H1 (cell line): ENCODE measurements around the gene NWD2. TPM values are rescaled to one million over a fixed set of nuclear protein-coding genes. Genes with fewer than 3 reads are reported as not detected.

Experiments
- CTCF ChIA-PET: fragments of 300-600 bp; sonication (Branson Sonifier 250); formaldehyde crosslinking; loops from one replicate; lab custom pipeline; 2021; ENCODE audit not compliant: partially characterized antibody; lab: Charles Lee
- POLR2A ChIA-PET: fragments of 300-600 bp; sonication (Branson Sonifier 250); formaldehyde crosslinking; loops from one replicate; lab custom pipeline; 2021; ENCODE audit warnings: inconsistent platforms; ENCODE audit not compliant: partially characterized antibody; lab: Charles Lee
- DNase-seq, 2 experiments: peaks; one replicate each; pipeline versions ENCODE4 v3.0.0 to v3.0.0-alpha.2; 2010 to 2022; ENCODE audit warnings: low spot score in 2 of 2, low read depth in 1 of 2, mixed read lengths in 1 of 2
- FAIRE-seq: peaks from 2 replicates; lab custom pipeline; 2011; peaks lifted over from hg19 to GRCh38; lab: Jason Lieb, UNC
- H2AFZ ChIP-seq: 2 replicates; pipeline ENCODE4 v1.8.1; 2012; ENCODE audit warnings: low read length, inconsistent platforms
- H2AK5ac ChIP-seq: 2 replicates; pipeline ENCODE4 v1.6.1; 2013; ENCODE audit warnings: low read depth, low read length
- H2BK120ac ChIP-seq: replicated peaks from 2 replicates; pipeline ENCODE3; 2013; ENCODE audit warnings: low read depth, low read length, inconsistent platforms
- H2BK12ac ChIP-seq: 2 replicates; pipeline ENCODE4 v1.6.1; 2013; ENCODE audit warnings: low read depth, low read length
- H2BK15ac ChIP-seq: 2 replicates; pipeline ENCODE4 v1.6.1; 2013; ENCODE audit warnings: low read length
- H2BK20ac ChIP-seq: 2 replicates; pipeline ENCODE4 v1.6.1; 2013; ENCODE audit warnings: low read length
- H2BK5ac ChIP-seq: 2 replicates; pipeline ENCODE4 v1.6.1; 2013; ENCODE audit warnings: low read depth, low read length
- H3K14ac ChIP-seq: 2 replicates; pipeline ENCODE4 v1.6.1; 2013; ENCODE audit warnings: inconsistent platforms; ENCODE audit not compliant: insufficient read length
- H3K18ac ChIP-seq: 2 replicates; pipeline ENCODE4 v1.6.1; 2013; ENCODE audit warnings: low read length; ENCODE audit errors: extremely low read depth
- H3K23ac ChIP-seq: 2 replicates; pipeline ENCODE4 v1.6.1; 2013; ENCODE audit warnings: inconsistent platforms; ENCODE audit not compliant: insufficient read length
- H3K23me2 ChIP-seq: 2 replicates; pipeline ENCODE4 v1.6.1; 2013; ENCODE audit warnings: low read depth, low read length
- H3K27ac ChIP-seq: 2 replicates; pipeline ENCODE4 v1.6.1; 2011; ENCODE audit warnings: low read depth, low read length, inconsistent platforms
- H3K27me3 ChIP-seq, 4 experiments: replicated peaks in 1 of 4; 1 replicate in 1 of 4; 2 replicates in 3 of 4; pipeline versions ENCODE4 v1.6.1 to v1.8.1; 2011 to 2013; ENCODE audit warnings: low read length in 3 of 4, mild to moderate bottlenecking in 3 of 4, inconsistent platforms in 2 of 4, mixed read lengths in 2 of 4, moderate library complexity in 1 of 4; ENCODE audit not compliant: control insufficient read depth in 3 of 4, insufficient read depth in 3 of 4; ENCODE audit errors: extremely low read depth in 1 of 4
- H3K36me3 ChIP-seq, 4 experiments: 2 replicates each; pipeline versions ENCODE4 v1.6.1 to v1.8.1; 2011 to 2013; ENCODE audit warnings: mild to moderate bottlenecking in 4 of 4, low read length in 3 of 4, moderate library complexity in 2 of 4, control low read depth in 1 of 4, inconsistent platforms in 1 of 4; ENCODE audit not compliant: insufficient read depth in 4 of 4, control insufficient read depth in 2 of 4
- H3K4ac ChIP-seq: replicated peaks from 2 replicates; pipeline ENCODE3; 2013; ENCODE audit warnings: low read length, low read depth, mixed read lengths, inconsistent platforms; ENCODE audit not compliant: insufficient read length
- H3K4me1 ChIP-seq, 4 experiments: replicated peaks in 1 of 4; 1 replicate in 1 of 4; 2 replicates in 3 of 4; pipeline versions ENCODE4 v1.6.1 to v1.8.1; 2011 to 2013; ENCODE audit warnings: low read length in 3 of 4, inconsistent platforms in 2 of 4, mixed read lengths in 1 of 4; ENCODE audit not compliant: insufficient read depth in 4 of 4, control insufficient read depth in 3 of 4
- H3K4me2 ChIP-seq, 2 experiments: 2 replicates each; pipeline versions ENCODE4 v1.6.1 to v1.8.1; 2011 to 2013; ENCODE audit warnings: low read depth in 2 of 2, low read length in 2 of 2, control low read depth in 1 of 2, inconsistent platforms in 1 of 2, mild to moderate bottlenecking in 1 of 2; ENCODE audit not compliant: insufficient read depth in 1 of 2
- H3K4me3 ChIP-seq, 4 experiments: fragments of 200-600, 300-600 bp in 1 of 4; sonication (generic), shearing (Covaris generic), sonication (Bioruptor Twin) in 1 of 4; 2 replicates each; pipeline versions ENCODE4 v1.5.1 to v1.8.1; 2011 to 2016; ENCODE audit warnings: low read length in 4 of 4, low read depth in 3 of 4, control low read depth in 2 of 4, inconsistent platforms in 2 of 4, mild to moderate bottlenecking in 2 of 4, mixed read lengths in 1 of 4, moderate library complexity in 1 of 4; ENCODE audit not compliant: insufficient read depth in 2 of 4; ENCODE audit errors: extremely low read depth in 1 of 4
- H3K56ac ChIP-seq: replicated peaks from 2 replicates; pipeline ENCODE3; 2013; ENCODE audit warnings: low read depth, mild to moderate bottlenecking, mixed read lengths, low read length, inconsistent platforms; ENCODE audit not compliant: insufficient read length
- H3K79me1 ChIP-seq: 2 replicates; pipeline ENCODE4 v1.6.1; 2013; ENCODE audit warnings: low read depth, low read length, control low read depth
- H3K79me2 ChIP-seq, 2 experiments: 2 replicates each; pipeline versions ENCODE4 v1.6.1 to v1.8.1; 2012 to 2013; ENCODE audit warnings: low read length in 2 of 2, mild to moderate bottlenecking in 2 of 2, inconsistent platforms in 1 of 2; ENCODE audit not compliant: insufficient read depth in 2 of 2, control insufficient read depth in 1 of 2
- H3K9ac ChIP-seq, 4 experiments: replicated peaks in 1 of 4; 1 replicate in 1 of 4; 2 replicates in 3 of 4; pipeline versions ENCODE4 v1.6.1 to v1.8.1; 2011 to 2013; ENCODE audit warnings: low read depth in 3 of 4, low read length in 3 of 4, control low read depth in 2 of 4, mild to moderate bottlenecking in 2 of 4, moderate library complexity in 2 of 4, inconsistent platforms in 1 of 4; ENCODE audit errors: extremely low read depth in 1 of 4
- H3K9me3 ChIP-seq, 2 experiments: 2 replicates each; pipeline versions ENCODE4 v1.6.1 to v1.8.1; 2012 to 2013; ENCODE audit warnings: mild to moderate bottlenecking in 2 of 2, moderate library complexity in 2 of 2, control low read depth in 1 of 2, inconsistent platforms in 1 of 2, low read depth in 1 of 2, low read length in 1 of 2, mixed read lengths in 1 of 2; ENCODE audit not compliant: insufficient read depth in 2 of 2
- H4K20me1 ChIP-seq, 2 experiments: replicated peaks in 1 of 2; 2 replicates each; pipeline versions ENCODE3 to v1.8.1; 2011 to 2013; ENCODE audit warnings: inconsistent platforms in 2 of 2, low read length in 2 of 2, mild to moderate bottlenecking in 1 of 2; ENCODE audit not compliant: insufficient read depth in 2 of 2, control insufficient read depth in 1 of 2
- H4K5ac ChIP-seq: 2 replicates; pipeline ENCODE4 v1.6.1; 2013; ENCODE audit warnings: low read length, low read depth, mixed read lengths, inconsistent platforms; ENCODE audit not compliant: insufficient read length
- H4K8ac ChIP-seq: 2 replicates; pipeline ENCODE4 v1.8.0; 2013; ENCODE audit warnings: mild to moderate bottlenecking, moderate library complexity, low read length, inconsistent platforms; ENCODE audit not compliant: insufficient read depth; ENCODE audit errors: extremely low read depth
- H4K91ac ChIP-seq: replicated peaks from 2 replicates; pipeline ENCODE3; 2013; ENCODE audit warnings: low read length, mixed read lengths, inconsistent platforms; ENCODE audit not compliant: insufficient read length
- CBX5 ChIP-seq: fragments of 300-800, 300-1000 bp; sonication (generic); IDR thresholded peaks from 2 replicates; pipeline ENCODE4 v1.7.1; 2016; ENCODE audit warnings: antibody characterized with exemption, low read length, low read depth
- CHD1 ChIP-seq: IDR thresholded peaks from 2 replicates; pipeline ENCODE4 v1.6.1; 2012; ENCODE audit warnings: low read depth, low read length, improper control_type of control experiment
- CREB1 ChIP-seq: IDR thresholded peaks from 2 replicates; pipeline ENCODE4 v1.6.1; 2012; ENCODE audit warnings: inconsistent platforms
- FOSL1 ChIP-seq: IDR thresholded peaks from 2 replicates; pipeline ENCODE4 v1.6.1; 2011; ENCODE audit warnings: mild to moderate bottlenecking, low read depth, low read length, moderate library complexity; ENCODE audit not compliant: insufficient read depth
- HDAC6 ChIP-seq: IDR thresholded peaks from one replicate; pipeline ENCODE4 v1.7.1; 2012; ENCODE audit warnings: low read depth, mild to moderate bottlenecking, inconsistent platforms, low read length, moderate library complexity
- JUND ChIP-seq: IDR thresholded peaks from 2 replicates; pipeline ENCODE4 v1.6.1; 2011; ENCODE audit warnings: mild to moderate bottlenecking, improper control_type of control experiment, low read length
- KDM4A ChIP-seq: IDR thresholded peaks from one replicate; pipeline ENCODE4 v1.7.1; 2012; ENCODE audit warnings: low read depth, mild to moderate bottlenecking, moderate library complexity, low read length, inconsistent platforms; ENCODE audit not compliant: severe bottlenecking
- NANOG ChIP-seq: IDR thresholded peaks from 2 replicates; pipeline ENCODE4 v1.6.1; 2011; ENCODE audit warnings: low read length, low read depth, mild to moderate bottlenecking, inconsistent platforms; ENCODE audit not compliant: insufficient read depth, poor library complexity, severe bottlenecking
- POU5F1 ChIP-seq: IDR thresholded peaks from 2 replicates; pipeline ENCODE4 v1.6.1; 2011; ENCODE audit warnings: low read depth, mild to moderate bottlenecking, low read length, moderate library complexity
- SIRT6 ChIP-seq: IDR thresholded peaks from one replicate; pipeline ENCODE4 v1.7.1; 2012; ENCODE audit warnings: low read length, inconsistent platforms
- SP2 ChIP-seq: IDR thresholded peaks from 2 replicates; pipeline ENCODE4 v1.6.1; 2012; ENCODE audit warnings: mild to moderate bottlenecking, low read length, inconsistent platforms
- SP4 ChIP-seq: IDR thresholded peaks from 2 replicates; pipeline ENCODE4 v1.6.1; 2012; ENCODE audit warnings: low read length, inconsistent platforms
- SUZ12 ChIP-seq: fragments of 200-600 bp; sonication (generic); IDR thresholded peaks from 2 replicates; pipeline ENCODE4 v1.6.1; 2012; ENCODE audit warnings: mild to moderate bottlenecking, inconsistent platforms, low read length, moderate library complexity, mixed read lengths
- WGBS, 2 experiments: shearing (Covaris generic) in 1 of 2; methylation state at CpG; one replicate each; pipeline versions ENCODE4 v1.1.6 to v1.1.7; 2013 to 2015; ENCODE audit warnings: low lambda C conversion rate in 2 of 2, mixed read lengths in 2 of 2, inconsistent platforms in 1 of 2, low coverage in 1 of 2, missing lambda C conversion rate in 1 of 2; ENCODE audit not compliant: insufficient replicate concordance in 2 of 2, insufficient coverage in 1 of 2, insufficient read length in 1 of 2; ENCODE audit errors: extremely low coverage in 1 of 2, missing lambda C conversion rate in 1 of 2; 5-methylcytosine and 5-hydroxymethylcytosine counted together
- polyA plus RNA-seq, 7 experiments: library from polyadenylated mRNA; depleted of rRNA in 3 of 7; stranded (reverse) in 5 of 7; unstranded in 2 of 7; fragments of >200 nt in 5 of 7; fragments of 200-250 nt in 2 of 7; gene quantifications; 1 replicate in 5 of 7; 2 replicates in 1 of 7; 4 replicates in 1 of 7; pipeline versions ENCODE4 v1.2.1 to v1.2.3, GENCODE V29; 2011 to 2013; ENCODE audit warnings: missing spikeins in 2 of 7, mixed read lengths in 2 of 7
- total RNA-seq: library from RNA; stranded (reverse); fragmentation: NEBNext Ultra II Directional; extraction: Animal tissue kit (Norgen Biotek cat#: 25700); gene quantifications from 2 replicates; pipeline ENCODE4 v1.2.1, GENCODE V29; 2021

Gene NWD2
- total and polyA plus RNA-seq, 2 of the 8 experiments (the other 6 are each of a cell fraction or from before 2014, with no cell fraction given): under 0.01 TPM; not detected in 1

- no peak overlapping the region for H2BK120ac ChIP-seq
- H2BK5ac ChIP-seq: no peak overlapping the region
- no peak overlapping the region for H2BK20ac ChIP-seq
- H2BK12ac ChIP-seq: no peak overlapping the region
- H3K79me2 ChIP-seq: no peaks in the 10 kb centered on the region
- H4K91ac ChIP-seq: no peak overlapping the region
- H4K20me1 ChIP-seq: no peaks in the 10 kb centered on the region
- no peak overlapping the region for H4K5ac ChIP-seq
- no peak overlapping the region for H3K56ac ChIP-seq
- H3K4me3 ChIP-seq: no peak overlapping the region
- H3K36me3 ChIP-seq: no peaks in the 10 kb centered on the region
- H3K4ac ChIP-seq: no peak overlapping the region
- no peak overlapping the region for H4K8ac ChIP-seq
- H3K9ac ChIP-seq: no peak overlapping the region
- no peaks in the 10 kb centered on the region for H3K4me1 ChIP-seq
- no peaks in the 10 kb centered on the region for H3K79me1 ChIP-seq
- DNase-seq: no peak
- no peak overlapping the region for H3K18ac ChIP-seq
- WGBS, 2 experiments: 89% methylated on average over 3 of the region's 3 CpGs; no CpG with 5 or more reads in 1 of the 2 experiments
- TF ChIP-seq HDAC6 (no peak), CBX5 (no peak), SP4 (no peak), POU5F1 (no peak), KDM4A (no peak), FOSL1 (no peak), SP2 (no peak), JUND (no peak), NANOG (no peak), CREB1 (no peak), SIRT6 (no peak), SUZ12 (no peak), CHD1 (no peak)
- no peaks in the 10 kb centered on the region for H3K9me3 ChIP-seq
- no peak overlapping the region for H2AFZ ChIP-seq
- H3K23ac ChIP-seq: no peak overlapping the region
- H3K14ac ChIP-seq: no peak overlapping the region
- CTCF ChIA-PET: no interaction called here
- no peaks in the 10 kb centered on the region for H3K23me2 ChIP-seq
- H2BK15ac ChIP-seq: no peak overlapping the region
- no peak overlapping the region for H3K4me2 ChIP-seq
- no peak overlapping the region for H3K27ac ChIP-seq
- POLR2A ChIA-PET: no interaction called here
- H2AK5ac ChIP-seq: no peak overlapping the region
- no peak for FAIRE-seq
- H3K27me3 ChIP-seq: no peaks in the 10 kb centered on the region
These were observed 232.6 kb downstream of the NWD2 start for GRCh38 chr4:37477126-37477525.
